GM12872 (cell line): ENCODE data around the gene CPT1B.

Experiments
- CTCF ChIP-seq: IDR thresholded peaks from 3 replicates; pipeline ENCODE4 v1.5.1; 2011; ENCODE audit warnings: low read depth, mild to moderate bottlenecking, low read length, moderate library complexity; ENCODE audit not compliant: insufficient read depth

The CPT1B gene

GRCh38 chr22:50577987-50578775, at the start of gene CPT1B:
CPT1B (minus strand) TSS chr22:50578427; CDS start chr22:50577915, 512 bp downstream.
- no peak for TF ChIP-seq CTCF

- no peak for TF ChIP-seq CTCF
Observed at GRCh38 chr22:50626850-50627641, 48.8 kb upstream of the CPT1B start.

- no peak for TF ChIP-seq CTCF
Observed at GRCh38 chr22:50626314-50626849, 48.2 kb upstream of the CPT1B start.

GRCh38 chr22:50625568-50626313, 47.5 kb upstream of the CPT1B start:
- TF ChIP-seq CTCF = 0 out of 3 replicates have a peak, but pooled peaks have one; percentile 4

GRCh38 chr22:50625131-50625567, 46.9 kb upstream of the CPT1B start:
- TF ChIP-seq CTCF = no peak

GRCh38 chr22:50624347-50625130, 46.3 kb upstream of the CPT1B start:
- TF ChIP-seq CTCF = no peak
